Mucosa of descending colon (tissue), 3 donors: ENCODE measurements around the gene MREG. TPM values are rescaled to one million over a fixed set of nuclear protein-coding genes. Genes with fewer than 3 reads are reported as not detected.

Experiments
- ATAC-seq: fragments of 200-7000 bp; cut with Tn5 transposase; one replicate; pipeline ENCODE4 v1.9.1; 2020; ENCODE audit warnings: mild to moderate bottlenecking, moderate library complexity
- DNase-seq, 3 donors: peaks; one replicate each; pipeline ENCODE4 v3.0.0-alpha.2; 2020
- H3K36me3 ChIP-seq: fragments of 200-600 bp; one replicate; pipeline ENCODE4 v1.8.0; 2021; ENCODE audit warnings: low read depth, mild to moderate bottlenecking
- H3K4me1 ChIP-seq: fragments of 200-600 bp; one replicate; pipeline ENCODE4 v1.8.0; 2021; ENCODE audit warnings: low read depth, mild to moderate bottlenecking
- H3K4me3 ChIP-seq: fragments of 200-600 bp; one replicate; pipeline ENCODE4 v1.8.0; 2021; ENCODE audit warnings: mild to moderate bottlenecking
- H3K9me3 ChIP-seq: fragments of 200-600 bp; one replicate; pipeline ENCODE4 v1.8.0; 2021; ENCODE audit warnings: mild to moderate bottlenecking
- CTCF ChIP-seq: fragments of 200-600 bp; IDR thresholded peaks from one replicate; pipeline ENCODE4 v1.8.0; 2022; ENCODE audit warnings: antibody characterized with exemption, mild to moderate bottlenecking
- intact Hi-C, 2 donors: fragments of 100-400 bp; cut with DNase I in 1 of 2; cut with micrococcal nuclease in 1 of 2; formaldehyde crosslinking; loops; one replicate each; pipeline versions ENCODE4 v1.11.0 to v1.11.1; 2022; cut with DNase I, micrococcal nuclease
- total RNA-seq, 3 donors: library from RNA; stranded (reverse); fragmentation: NEBNext Ultra II Directional in 2 of 3; extraction: Animal tissue kit (Norgen Biotek cat#: 25700) in 2 of 3; gene quantifications; one replicate each; pipeline versions ENCODE4 v1.2.1 to v1.2.4, GENCODE V29; 2021 to 2023
- donor health status: DM: no; HTN: no; CAD: no; lungs with moderate emphysema.
- donor health status: DM: no; HTN: no; CAD: no.
- donor health status: DM: no; HTN: yes; CAD: no.

The MREG gene
- total RNA-seq, 3 donors from 2014 or later, result 5.7 to 10.9 (median 8.5) TPM

GRCh38 chr2:215899141-215900074, 113.9 kb downstream of the MREG start:
- DNase-seq (no peak), ATAC-seq (no peak)
- intact Hi-C loops, result no loop called here
- H3K9me3 ChIP-seq, result no peaks in the 10 kb centered on the region
- no peaks in the 10 kb centered on the region for H3K36me3 ChIP-seq
- no peak for TF ChIP-seq CTCF
- no peaks in the 10 kb centered on the region for H3K4me1 ChIP-seq
- no peak overlapping the region for H3K4me3 ChIP-seq

- Histone ChIP-seq H3K4me1 (no peaks in the 10 kb centered on the region), H3K36me3 (no peaks in the 10 kb centered on the region), H3K9me3 (no peaks in the 10 kb centered on the region), H3K4me3 (no peak overlapping the region)
- ATAC-seq (no peak), DNase-seq (no peak)
- no peak for TF ChIP-seq CTCF
- intact Hi-C loops, result no loop called here
Measured at GRCh38 chr2:215898363-215898762, 115.0 kb downstream of the MREG start.

GRCh38 chr2:215896921-215897320, 116.4 kb downstream of the MREG start:
- DNase-seq (no peak), ATAC-seq (no peak)
- H3K4me3 ChIP-seq, result no peak overlapping the region
- H3K36me3 ChIP-seq, result no peaks in the 10 kb centered on the region
- H3K4me1 ChIP-seq, result no peaks in the 10 kb centered on the region
- intact Hi-C loops, result no loop called here
- TF ChIP-seq CTCF, result no peak
- H3K9me3 ChIP-seq, result no peaks in the 10 kb centered on the region

GRCh38 chr2:215895330-215895729, 118.0 kb downstream of the MREG start:
- Histone ChIP-seq H3K4me3 (no peak overlapping the region), H3K9me3 (no peaks in the 10 kb centered on the region), H3K36me3 (no peaks in the 10 kb centered on the region), H3K4me1 (no peaks in the 10 kb centered on the region)
- ATAC-seq, result no peak
- intact Hi-C loops, result no loop called here
- no peak for DNase-seq
- no peak for TF ChIP-seq CTCF

Other genes starting within 250 kb of the MREG start
- gene PECR, start 68.3 kb upstream of the MREG start, total RNA-seq, result 10 to 100 TPM; 19.6 to 31.8 (median 28.8) TPM
- under 1 TPM; 0.29 to 0.76 (median 0.39) TPM for gene TMEM169, start 68.4 kb upstream of the MREG start, total RNA-seq
- gene XRCC5, start 95.8 kb upstream of the MREG start, total RNA-seq, result 100 to 1,000 TPM; 169 to 207 (median 175) TPM